BLaER1 (cell line): ENCODE measurements around the gene ORMDL2.
A peak's percentile ranks its signal among the peaks of the same experiment; 100 is the strongest.

Experiments used
- H3K27ac ChIP-seq: shearing (Covaris generic); formaldehyde crosslinking; 2 replicates; pipeline ENCODE4 v1.8.1; 2022
- H3K27me3 ChIP-seq: shearing (Covaris generic); formaldehyde crosslinking; 2 replicates; pipeline ENCODE4 v1.8.1; 2022
- H3K36me3 ChIP-seq: shearing (Covaris generic); formaldehyde crosslinking; 2 replicates; pipeline ENCODE4 v1.8.1; 2022
- H3K4me1 ChIP-seq: shearing (Covaris generic); formaldehyde crosslinking; 2 replicates; pipeline ENCODE4 v1.8.1; 2022
- H3K4me2 ChIP-seq: shearing (Covaris generic); formaldehyde crosslinking; 2 replicates; pipeline ENCODE4 v1.8.1; 2022
- H3K4me3 ChIP-seq: shearing (Covaris generic); formaldehyde crosslinking; 2 replicates; pipeline ENCODE4 v1.8.1; 2022
- H3K9ac ChIP-seq: shearing (Covaris generic); formaldehyde crosslinking; 2 replicates; pipeline ENCODE4 v1.8.1; 2022
- H3K9me3 ChIP-seq: shearing (Covaris generic); formaldehyde crosslinking; 2 replicates; pipeline ENCODE4 v1.8.1; 2022
- H4K20me1 ChIP-seq: shearing (Covaris generic); formaldehyde crosslinking; 2 replicates; pipeline ENCODE4 v1.8.1; 2022
- Cebpa-rat ChIP-seq: shearing (Covaris generic); IDR thresholded peaks from 2 replicates; pipeline ENCODE4 v1.8.1; 2022

Gene ORMDL2

DNA sequence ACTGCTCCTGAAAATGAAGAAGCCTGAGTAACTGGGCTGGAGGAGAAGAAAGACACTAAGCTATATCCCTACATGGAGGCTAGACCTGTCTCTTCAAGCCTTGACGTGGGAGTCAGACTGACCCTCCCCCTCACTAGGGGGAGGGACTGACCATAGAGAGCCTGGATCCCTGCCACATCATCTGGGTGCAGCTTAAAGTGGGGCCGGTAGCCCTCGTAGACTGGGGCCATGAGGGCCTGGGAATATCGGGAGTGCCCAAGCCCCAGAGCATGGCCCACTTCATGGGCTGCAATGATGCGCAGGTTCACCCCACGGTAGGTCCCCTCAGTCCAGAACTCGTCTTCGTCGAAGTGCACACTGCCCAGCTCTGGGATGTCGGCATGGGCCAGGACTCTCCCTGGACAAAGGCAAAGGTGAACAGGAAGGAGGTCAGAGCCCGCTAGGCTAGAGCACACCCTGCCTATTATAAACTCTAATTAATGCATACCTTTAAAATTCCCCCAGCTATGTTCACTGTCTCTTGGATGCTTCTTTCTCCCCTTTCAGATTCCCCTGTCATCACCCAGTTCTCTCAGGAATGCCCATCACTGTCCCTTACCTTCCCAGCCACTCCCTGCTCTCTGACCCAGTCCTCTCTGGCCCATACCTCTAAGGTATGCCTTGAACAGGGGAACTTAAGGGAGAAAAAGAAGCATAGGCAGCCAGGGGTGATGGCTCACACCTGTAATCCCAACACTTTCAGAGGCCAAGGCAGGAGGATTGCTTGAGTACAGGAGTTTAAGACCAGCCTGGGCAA, 21.7 kb downstream of the ORMDL2 start:
- no peak overlapping the region for H3K27ac ChIP-seq
- H3K9me3 ChIP-seq, result no peaks in the 10 kb centered on the region
- H3K36me3 ChIP-seq, result no peaks in the 10 kb centered on the region
- peaks cover 8% of the 10 kb centered on the region; the same call in 1 of the 2 replicates for H3K4me1 ChIP-seq
- H3K9ac ChIP-seq, result no peak overlapping the region
- H3K4me2 ChIP-seq, result no peak overlapping the region
- H3K4me3 ChIP-seq, result no peak overlapping the region
- no peaks in the 10 kb centered on the region for H4K20me1 ChIP-seq
- H3K27me3 ChIP-seq, result no peaks in the 10 kb centered on the region
- no peak for TF ChIP-seq Cebpa-rat

DNA sequence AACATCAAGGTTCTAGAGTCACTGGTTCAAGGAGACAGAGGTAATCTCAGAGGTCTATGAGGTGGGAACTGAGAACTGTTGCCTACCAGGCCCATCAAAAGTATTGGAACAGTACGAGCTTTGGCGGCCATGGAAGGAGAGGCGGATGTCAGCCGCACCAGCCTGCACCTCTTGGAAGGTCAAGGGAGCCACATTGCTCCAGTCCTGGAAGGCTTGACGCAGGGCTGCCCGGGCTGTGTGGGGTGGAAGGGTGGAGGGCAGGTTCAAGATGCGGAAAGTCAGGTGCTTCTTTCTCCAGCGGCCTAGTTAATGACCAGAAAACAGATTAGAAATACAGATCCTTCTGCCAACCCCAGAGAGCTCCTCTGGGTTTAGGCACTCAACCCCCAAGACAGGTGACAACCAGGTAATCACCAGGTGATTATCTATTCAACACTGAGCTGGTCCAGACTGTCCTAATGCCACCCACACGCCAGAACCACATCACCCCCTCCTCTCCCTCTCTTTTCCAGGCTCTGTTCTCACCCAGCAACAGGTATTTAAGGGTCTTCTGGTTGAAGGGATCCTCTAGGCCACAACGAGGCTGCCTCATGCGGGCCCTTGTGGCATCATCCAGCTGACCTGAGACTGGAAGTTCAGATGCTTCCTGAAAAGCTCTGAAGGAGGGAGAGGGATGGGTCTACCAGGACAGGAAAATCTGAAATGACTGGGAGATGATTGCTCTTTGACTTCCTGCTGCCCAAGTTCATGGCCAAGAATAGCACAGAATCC, 22.9 kb downstream of the ORMDL2 start:
- H3K36me3 ChIP-seq, result no peaks in the 10 kb centered on the region
- no peak overlapping the region for H3K27ac ChIP-seq
- no peak for TF ChIP-seq Cebpa-rat
- no peaks in the 10 kb centered on the region for H3K9me3 ChIP-seq
- H4K20me1 ChIP-seq, result no peaks in the 10 kb centered on the region
- no peak overlapping the region for H3K4me3 ChIP-seq
- H3K27me3 ChIP-seq, result no peaks in the 10 kb centered on the region
- peak overlapping the region; percentile 20 for H3K4me2 ChIP-seq
- no peak overlapping the region for H3K9ac ChIP-seq
- H3K4me1 ChIP-seq, result peaks cover 14% of the 10 kb centered on the region; the same call in 1 of the 2 replicates

DNA sequence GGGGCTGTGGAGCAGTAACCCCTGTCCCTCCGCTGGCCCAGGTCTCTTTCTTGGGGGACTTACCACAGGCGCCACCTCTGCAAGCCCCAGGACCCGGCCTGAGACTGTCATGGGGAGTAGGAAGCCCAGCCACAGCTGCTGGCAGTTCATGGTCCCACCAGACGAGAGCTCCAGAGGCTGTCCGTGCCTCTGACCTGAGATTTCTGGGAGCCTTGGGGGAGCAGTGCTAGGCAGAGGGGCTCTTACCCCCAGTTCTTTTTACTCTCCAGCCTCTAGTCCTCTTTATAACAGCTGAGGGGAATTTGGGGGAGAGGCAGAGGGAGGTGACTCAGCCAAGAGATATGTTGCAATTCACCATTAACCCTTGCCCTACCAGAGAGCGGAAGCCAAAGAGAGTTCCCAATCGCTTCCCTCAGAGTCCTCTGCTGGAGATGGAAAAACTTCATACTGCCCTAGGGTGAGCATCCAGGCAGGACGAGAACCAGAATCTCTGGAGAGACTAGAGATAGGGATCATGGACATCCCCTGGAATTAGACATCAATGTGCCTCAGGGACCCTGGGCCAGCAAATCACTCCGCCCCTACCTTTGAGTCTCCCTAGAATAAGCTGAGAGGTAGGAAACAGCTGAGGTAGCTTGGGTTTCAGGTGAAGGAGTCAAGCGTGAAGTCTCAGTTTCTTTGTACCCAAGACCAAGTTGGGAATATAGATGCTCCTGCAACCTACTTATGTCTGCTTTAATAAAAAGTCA, 25.0 kb downstream of the ORMDL2 start, which contains the start of gene MMP19:
Gene MMP19 (minus strand): TSS at position 256 of the 749 bp plus-strand sequence. CDS start 106 bp downstream, at position 150.
- H3K9me3 ChIP-seq, result no peaks in the 10 kb centered on the region
- no peaks in the 10 kb centered on the region for H4K20me1 ChIP-seq
- H3K27ac ChIP-seq, result no peak within 1 kb of the TSS
- no peak within 1 kb of the TSS for H3K4me2 ChIP-seq
- H3K36me3 ChIP-seq, result no peaks in the 10 kb centered on the region
- H3K27me3 ChIP-seq, result no peaks in the 10 kb centered on the region
- peaks cover 16% of the 10 kb centered on the region; the same call in 1 of the 2 replicates for H3K4me1 ChIP-seq
- H3K9ac ChIP-seq, result no peak within 1 kb of the TSS
- H3K4me3 ChIP-seq, result no peak within 1 kb of the TSS
- no peak; the same call in 1 of the 2 replicates for TF ChIP-seq Cebpa-rat

DNA sequence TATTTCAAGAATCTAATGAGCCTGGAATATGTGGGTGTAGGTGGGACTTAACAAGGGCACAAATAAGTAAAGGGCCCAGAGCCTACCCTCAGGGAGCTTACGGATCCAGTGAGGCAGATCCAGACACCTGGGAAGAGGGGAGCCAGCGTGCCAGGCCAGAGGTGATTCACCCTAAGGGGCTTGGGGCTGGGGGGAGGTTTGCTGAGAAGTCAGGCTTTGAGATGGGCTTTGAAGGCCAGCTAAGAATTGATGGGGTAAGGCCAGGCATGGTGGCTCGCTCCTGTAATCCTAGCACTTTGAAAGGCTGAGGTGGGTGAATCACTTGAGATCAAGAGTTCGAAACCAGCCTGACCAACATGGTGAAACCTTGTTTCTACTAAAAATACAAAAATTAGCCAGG, 25.6 kb downstream of the ORMDL2 start:
- Histone ChIP-seq H3K4me1 (peaks cover 16% of the 10 kb centered on the region; the same call in 1 of the 2 replicates), H3K27me3 (no peaks in the 10 kb centered on the region), H3K36me3 (no peaks in the 10 kb centered on the region), H3K9ac (no peak overlapping the region), H4K20me1 (no peaks in the 10 kb centered on the region), H3K4me2 (no peak overlapping the region), H3K27ac (no peak overlapping the region), H3K9me3 (no peaks in the 10 kb centered on the region), H3K4me3 (no peak overlapping the region)
- no peak for TF ChIP-seq Cebpa-rat

DNA sequence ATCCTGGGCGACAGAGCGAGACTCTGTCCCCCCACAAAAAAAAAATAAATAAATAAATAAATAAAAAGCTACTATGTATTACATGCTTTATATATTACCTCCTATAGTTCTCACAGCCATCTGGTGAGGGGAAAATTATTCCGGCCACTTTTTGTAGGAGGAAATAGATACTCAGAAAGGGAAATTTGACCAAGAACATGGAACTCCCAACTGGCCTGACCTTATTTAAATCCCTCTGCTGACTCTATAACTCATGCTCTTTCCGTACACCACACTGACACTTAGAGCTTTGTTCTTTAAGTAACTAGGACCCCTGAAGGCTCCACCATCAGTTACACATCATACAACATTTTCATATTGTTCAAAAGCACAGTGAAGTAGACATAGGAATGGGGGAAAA, 27.1 kb downstream of the ORMDL2 start:
- no peak for TF ChIP-seq Cebpa-rat
- Histone ChIP-seq H3K4me1 (peaks cover 16% of the 10 kb centered on the region; the same call in 1 of the 2 replicates), H3K9me3 (no peaks in the 10 kb centered on the region), H3K27ac (no peak overlapping the region), H3K27me3 (no peaks in the 10 kb centered on the region), H4K20me1 (no peaks in the 10 kb centered on the region), H3K4me3 (no peak overlapping the region), H3K36me3 (no peaks in the 10 kb centered on the region), H3K4me2 (no peak overlapping the region), H3K9ac (no peak overlapping the region)

DNA sequence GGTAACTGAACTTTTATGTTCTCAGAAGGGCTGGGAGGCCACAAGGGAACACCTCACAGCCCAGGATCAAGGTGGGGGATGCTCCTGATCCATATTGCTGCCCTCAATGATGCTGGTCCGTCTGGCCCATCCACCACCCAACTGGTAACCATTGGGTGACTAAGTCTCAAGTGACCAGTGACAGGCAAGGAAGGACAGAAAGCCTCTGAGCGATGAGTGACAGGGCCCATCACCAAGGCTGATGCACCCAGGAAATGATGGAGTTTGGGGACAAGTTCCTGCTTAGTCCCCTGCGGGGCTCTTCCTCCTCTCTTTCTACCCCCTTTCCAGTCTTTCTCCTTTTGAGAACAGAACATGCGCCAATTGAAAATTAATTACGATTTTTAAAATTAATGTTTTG, 27.5 kb downstream of the ORMDL2 start:
- no peaks in the 10 kb centered on the region for H3K9me3 ChIP-seq
- H3K27ac ChIP-seq, result no peak overlapping the region
- H3K36me3 ChIP-seq, result no peaks in the 10 kb centered on the region
- no peak overlapping the region for H3K4me3 ChIP-seq
- H3K27me3 ChIP-seq, result no peaks in the 10 kb centered on the region
- peaks cover 16% of the 10 kb centered on the region; the same call in 1 of the 2 replicates for H3K4me1 ChIP-seq
- H4K20me1 ChIP-seq, result no peaks in the 10 kb centered on the region
- no peak overlapping the region for H3K9ac ChIP-seq
- H3K4me2 ChIP-seq, result no peak overlapping the region
- no peak for TF ChIP-seq Cebpa-rat

DNA sequence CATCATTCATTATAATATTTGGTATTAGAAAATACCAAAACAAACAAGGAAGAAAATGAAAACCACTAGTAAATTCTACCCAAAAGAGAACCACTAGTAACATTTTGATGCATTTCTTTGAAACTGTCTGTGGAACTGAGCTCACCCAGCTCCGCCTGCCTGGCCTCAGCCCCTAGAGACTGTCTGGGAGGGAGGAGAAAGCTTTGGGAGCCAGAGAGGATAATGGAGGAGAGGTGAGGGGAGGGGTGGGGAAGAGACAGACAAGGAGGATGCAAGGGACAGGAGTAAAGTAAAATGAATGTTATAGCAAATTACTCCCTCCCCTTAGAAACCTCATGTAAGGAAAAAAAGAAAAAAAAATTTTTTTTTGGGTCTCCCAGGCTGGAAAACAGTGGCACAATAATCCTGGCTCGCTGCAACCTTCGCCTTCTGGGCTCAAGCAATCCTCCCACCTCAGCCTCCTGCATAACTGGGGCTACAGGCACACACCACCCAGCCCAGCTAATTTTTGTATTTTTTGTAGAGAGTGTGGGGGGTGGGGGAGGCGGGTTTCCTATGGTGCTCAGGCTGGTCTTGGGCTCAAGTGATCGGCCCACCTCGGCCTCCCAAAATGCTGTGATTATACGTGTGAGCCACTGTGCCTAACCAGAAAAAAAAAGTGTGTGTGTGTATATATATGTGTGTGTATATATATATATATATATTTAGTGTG, 28.1 kb downstream of the ORMDL2 start:
- Histone ChIP-seq H3K4me2 (no peak overlapping the region), H3K36me3 (no peaks in the 10 kb centered on the region), H4K20me1 (no peaks in the 10 kb centered on the region), H3K4me3 (no peak overlapping the region), H3K27me3 (no peaks in the 10 kb centered on the region), H3K9me3 (no peaks in the 10 kb centered on the region), H3K4me1 (peaks cover 16% of the 10 kb centered on the region; the same call in 1 of the 2 replicates), H3K9ac (no peak overlapping the region), H3K27ac (no peak overlapping the region)
- no peak for TF ChIP-seq Cebpa-rat

DNA sequence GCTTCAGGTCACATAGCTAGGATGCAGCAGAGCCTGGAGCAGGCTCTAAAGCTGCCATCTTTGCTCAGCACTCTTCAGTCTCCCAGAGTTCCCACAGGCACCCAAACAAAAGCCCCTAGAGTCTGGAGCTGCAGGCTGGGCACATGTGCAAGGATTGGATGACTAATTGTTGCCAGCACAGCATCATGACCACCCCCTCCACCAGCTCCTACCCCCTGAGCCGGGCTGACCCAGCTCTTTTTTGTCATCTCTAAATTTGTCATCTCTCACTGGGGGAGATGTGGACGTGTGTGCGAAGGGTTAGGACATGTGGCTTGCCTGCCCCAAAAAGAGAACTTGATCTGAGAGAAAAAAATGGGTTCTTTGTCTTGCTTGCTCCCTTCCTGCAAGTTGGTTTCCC, 29.2 kb downstream of the ORMDL2 start:
- Histone ChIP-seq H3K4me1 (0 out of 2 replicates have a peak, but pooled peaks cover 8% of the 10 kb centered on the region), H3K27ac (no peak overlapping the region), H3K4me2 (no peak overlapping the region)

More for the DNA sequence above, 29.2 kb downstream of the ORMDL2 start:
- no peaks in the 10 kb centered on the region for H3K36me3 ChIP-seq
- H4K20me1 ChIP-seq, result no peaks in the 10 kb centered on the region
- no peak overlapping the region for H3K9ac ChIP-seq
- no peaks in the 10 kb centered on the region for H3K27me3 ChIP-seq
- no peak overlapping the region for H3K4me3 ChIP-seq
- no peak for TF ChIP-seq Cebpa-rat
- H3K9me3 ChIP-seq, result no peaks in the 10 kb centered on the region
